WTC11 (cell line): Measurements from ENCODE around the gene SRRM2. TPM values are rescaled to one million over a fixed set of nuclear protein-coding genes. Genes with fewer than 3 reads are reported as not detected.

Experiments used
- ATAC-seq: fragments of 200-7000 bp; cut with Tn5 transposase; 2 replicates; pipeline ENCODE4 v1.10.0; 2021; ENCODE audit warnings: mild to moderate bottlenecking, moderate library complexity
- CTCF ChIA-PET: fragments of 300-600 bp; sonication (Branson Sonifier 250); formaldehyde crosslinking; loops from one replicate; lab custom pipeline; 2021; ENCODE audit warnings: antibody characterized with exemption; lab: Charles Lee
- POLR2A ChIA-PET: fragments of 350-600 bp; sonication (Branson Sonifier 250); formaldehyde crosslinking; loops from one replicate; lab custom pipeline; 2021; ENCODE audit warnings: antibody characterized with exemption; lab: Charles Lee
- DNase-seq: peaks from one replicate; pipeline ENCODE4 v3.0.0; 2021; ENCODE audit warnings: low spot score
- H3K27ac Mint-ChIP-seq: 2 replicates; pipeline ENCODE4 v1.8.0; 2021; ENCODE audit warnings: mixed read lengths
- H3K27me3 Mint-ChIP-seq: 2 replicates; pipeline ENCODE4 v1.8.0; 2021; ENCODE audit warnings: low read depth, mild to moderate bottlenecking, moderate library complexity, mixed read lengths
- H3K36me3 Mint-ChIP-seq: 2 replicates; pipeline ENCODE4 v1.8.0; 2021; ENCODE audit warnings: mixed read lengths
- H3K4me1 Mint-ChIP-seq: 2 replicates; pipeline ENCODE4 v1.8.0; 2022; ENCODE audit warnings: mixed read lengths
- H3K4me3 Mint-ChIP-seq: 2 replicates; pipeline ENCODE4 v1.8.0; 2021; ENCODE audit warnings: mild to moderate bottlenecking, moderate library complexity, mixed read lengths
- H3K9me3 Mint-ChIP-seq: 2 replicates; pipeline ENCODE4 v1.8.0; 2021; ENCODE audit warnings: mixed read lengths
- CBFB ChIP-seq: sonication (generic); formaldehyde crosslinking; IDR thresholded peaks from 2 replicates; pipeline ENCODE4 v1.8.1; 2022; ENCODE audit warnings: mild to moderate bottlenecking, low read depth, missing genetic modification reagents
- ELF4 ChIP-seq: sonication (generic); formaldehyde crosslinking; IDR thresholded peaks from 2 replicates; pipeline ENCODE4 v1.8.1; 2022; ENCODE audit warnings: low read depth, mild to moderate bottlenecking, moderate library complexity, missing genetic modification reagents
- EMX1 ChIP-seq: fragments of 250-450 bp; sonication (Bioruptor Pico); IDR thresholded peaks from 2 replicates; pipeline ENCODE4 v1.8.0; 2021; ENCODE audit warnings: mild to moderate bottlenecking
- FOXK1 ChIP-seq: sonication (generic); formaldehyde crosslinking; IDR thresholded peaks from 2 replicates; pipeline ENCODE4 v1.8.0; 2022; ENCODE audit warnings: mild to moderate bottlenecking, moderate library complexity, missing genetic modification reagents
- HMGA2 ChIP-seq: fragments of 250-450 bp; sonication (Bioruptor Pico); IDR thresholded peaks from 2 replicates; pipeline ENCODE4 v1.4.0; 2021; ENCODE audit warnings: mild to moderate bottlenecking, moderate library complexity
- JAZF1 ChIP-seq: fragments of 250-450 bp; sonication (Bioruptor Pico); IDR thresholded peaks from 2 replicates; pipeline ENCODE4 v1.9.0; 2021; ENCODE audit warnings: moderate library complexity, mild to moderate bottlenecking, inconsistent platforms
- JUN ChIP-seq: sonication (generic); formaldehyde crosslinking; IDR thresholded peaks from 2 replicates; pipeline ENCODE4 v1.8.0; 2023; ENCODE audit warnings: mild to moderate bottlenecking, missing genetic modification reagents
- OVOL2 ChIP-seq: fragments of 250-450 bp; sonication (Bioruptor Pico); IDR thresholded peaks from 2 replicates; pipeline ENCODE4 v1.9.0; 2021; ENCODE audit warnings: mild to moderate bottlenecking, borderline replicate concordance
- PRRX2 ChIP-seq: fragments of 250-450 bp; sonication (Bioruptor Pico); IDR thresholded peaks from 2 replicates; pipeline ENCODE4 v1.8.0; 2021; ENCODE audit warnings: mild to moderate bottlenecking
- SMAD3 ChIP-seq: sonication (generic); formaldehyde crosslinking; IDR thresholded peaks from 2 replicates; pipeline ENCODE4 v1.8.0; 2022; ENCODE audit warnings: missing genetic modification reagents, mild to moderate bottlenecking, borderline replicate concordance
- SP1 ChIP-seq: sonication (generic); formaldehyde crosslinking; conservative IDR thresholded peaks from 2 replicates; pipeline ENCODE4 v1.8.1; 2022; ENCODE audit warnings: missing genetic modification reagents
- ZNF416 ChIP-seq: fragments of 250-450 bp; sonication (Bioruptor Pico); IDR thresholded peaks from 2 replicates; pipeline ENCODE4 v1.9.0; 2021; ENCODE audit warnings: mild to moderate bottlenecking, inconsistent platforms
- ZNF671 ChIP-seq: fragments of 250-450 bp; sonication (Bioruptor Pico); IDR thresholded peaks from 2 replicates; pipeline ENCODE4 v1.8.0; 2021; ENCODE audit warnings: mild to moderate bottlenecking
- total RNA-seq: library from RNA; stranded (reverse); gene quantifications from 3 replicates; pipeline ENCODE4 v1.2.3, GENCODE V29; 2021
- TF ChIP-seq, protein P1 (sequence below): sonication (generic); formaldehyde crosslinking; IDR thresholded peaks from 2 replicates; pipeline ENCODE4 v1.8.0; 2023; ENCODE audit warnings: missing genetic modification reagents, mild to moderate bottlenecking, borderline replicate concordance
- TF ChIP-seq, protein P2 (sequence below): sonication (generic); formaldehyde crosslinking; IDR thresholded peaks from 2 replicates; pipeline ENCODE4 v1.8.0; 2023; ENCODE audit warnings: missing genetic modification reagents
- TF ChIP-seq, protein P3 (sequence below): fragments of 250-450 bp; sonication (Bioruptor Pico); IDR thresholded peaks from 2 replicates; pipeline ENCODE4 v2.1.2; 2022; ENCODE audit warnings: mild to moderate bottlenecking, moderate library complexity
- TF ChIP-seq, protein P4 (sequence below): fragments of 250-450 bp; sonication (Bioruptor Pico); conservative IDR thresholded peaks from 2 replicates; pipeline ENCODE4 v1.9.0; 2021; ENCODE audit warnings: mild to moderate bottlenecking
- TF ChIP-seq, protein P5 (sequence below): fragments of 250-450 bp; sonication (Bioruptor Pico); IDR thresholded peaks from 2 replicates; pipeline ENCODE4 v1.8.0; 2021; ENCODE audit warnings: mild to moderate bottlenecking

Gene SRRM2
- total RNA-seq, 1 experiment from 2014 or later, result 823 TPM

DNA sequence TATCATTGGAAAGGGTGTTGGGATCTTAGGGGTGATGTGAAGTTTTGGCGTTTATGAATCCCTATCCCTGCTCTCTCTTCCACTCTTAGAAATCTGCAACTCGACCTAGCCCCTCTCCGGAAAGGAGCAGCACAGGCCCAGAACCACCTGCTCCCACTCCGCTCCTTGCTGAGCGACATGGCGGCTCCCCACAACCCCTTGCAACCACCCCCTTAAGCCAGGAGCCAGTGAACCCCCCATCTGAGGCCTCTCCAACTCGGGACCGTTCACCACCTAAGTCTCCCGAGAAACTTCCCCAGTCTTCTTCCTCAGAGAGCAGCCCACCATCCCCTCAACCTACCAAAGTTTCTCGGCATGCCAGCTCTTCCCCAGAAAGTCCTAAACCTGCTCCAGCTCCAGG lies 9.0 kb downstream of the SRRM2 start:
- DNase-seq (no peak), ATAC-seq (no peak)
- Mint-ChIP-seq H3K4me1 (no peaks in the 10 kb centered on the region), H3K36me3 (peaks cover 100% of the 10 kb centered on the region), H3K27me3 (no peaks in the 10 kb centered on the region), H3K27ac (no peak overlapping the region), H3K9me3 (peaks cover 71% of the 10 kb centered on the region), H3K4me3 (no peak overlapping the region)
- TF ChIP-seq JUN (CRISPR knock-in tag), result no peak
- no peak for TF ChIP-seq OVOL2 (CRISPR knock-in tag)
- TF ChIP-seq CBFB (CRISPR knock-in tag), result no peak
- TF ChIP-seq, protein P1, sequence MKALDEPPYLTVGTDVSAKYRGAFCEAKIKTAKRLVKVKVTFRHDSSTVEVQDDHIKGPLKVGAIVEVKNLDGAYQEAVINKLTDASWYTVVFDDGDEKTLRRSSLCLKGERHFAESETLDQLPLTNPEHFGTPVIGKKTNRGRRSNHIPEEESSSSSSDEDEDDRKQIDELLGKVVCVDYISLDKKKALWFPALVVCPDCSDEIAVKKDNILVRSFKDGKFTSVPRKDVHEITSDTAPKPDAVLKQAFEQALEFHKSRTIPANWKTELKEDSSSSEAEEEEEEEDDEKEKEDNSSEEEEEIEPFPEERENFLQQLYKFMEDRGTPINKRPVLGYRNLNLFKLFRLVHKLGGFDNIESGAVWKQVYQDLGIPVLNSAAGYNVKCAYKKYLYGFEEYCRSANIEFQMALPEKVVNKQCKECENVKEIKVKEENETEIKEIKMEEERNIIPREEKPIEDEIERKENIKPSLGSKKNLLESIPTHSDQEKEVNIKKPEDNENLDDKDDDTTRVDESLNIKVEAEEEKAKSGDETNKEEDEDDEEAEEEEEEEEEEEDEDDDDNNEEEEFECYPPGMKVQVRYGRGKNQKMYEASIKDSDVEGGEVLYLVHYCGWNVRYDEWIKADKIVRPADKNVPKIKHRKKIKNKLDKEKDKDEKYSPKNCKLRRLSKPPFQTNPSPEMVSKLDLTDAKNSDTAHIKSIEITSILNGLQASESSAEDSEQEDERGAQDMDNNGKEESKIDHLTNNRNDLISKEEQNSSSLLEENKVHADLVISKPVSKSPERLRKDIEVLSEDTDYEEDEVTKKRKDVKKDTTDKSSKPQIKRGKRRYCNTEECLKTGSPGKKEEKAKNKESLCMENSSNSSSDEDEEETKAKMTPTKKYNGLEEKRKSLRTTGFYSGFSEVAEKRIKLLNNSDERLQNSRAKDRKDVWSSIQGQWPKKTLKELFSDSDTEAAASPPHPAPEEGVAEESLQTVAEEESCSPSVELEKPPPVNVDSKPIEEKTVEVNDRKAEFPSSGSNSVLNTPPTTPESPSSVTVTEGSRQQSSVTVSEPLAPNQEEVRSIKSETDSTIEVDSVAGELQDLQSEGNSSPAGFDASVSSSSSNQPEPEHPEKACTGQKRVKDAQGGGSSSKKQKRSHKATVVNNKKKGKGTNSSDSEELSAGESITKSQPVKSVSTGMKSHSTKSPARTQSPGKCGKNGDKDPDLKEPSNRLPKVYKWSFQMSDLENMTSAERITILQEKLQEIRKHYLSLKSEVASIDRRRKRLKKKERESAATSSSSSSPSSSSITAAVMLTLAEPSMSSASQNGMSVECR (CRISPR knock-in tag), result no peak
- no peak for TF ChIP-seq FOXK1 (CRISPR knock-in tag)
- TF ChIP-seq SMAD3 (CRISPR knock-in tag), result no peak
- TF ChIP-seq, protein P2, sequence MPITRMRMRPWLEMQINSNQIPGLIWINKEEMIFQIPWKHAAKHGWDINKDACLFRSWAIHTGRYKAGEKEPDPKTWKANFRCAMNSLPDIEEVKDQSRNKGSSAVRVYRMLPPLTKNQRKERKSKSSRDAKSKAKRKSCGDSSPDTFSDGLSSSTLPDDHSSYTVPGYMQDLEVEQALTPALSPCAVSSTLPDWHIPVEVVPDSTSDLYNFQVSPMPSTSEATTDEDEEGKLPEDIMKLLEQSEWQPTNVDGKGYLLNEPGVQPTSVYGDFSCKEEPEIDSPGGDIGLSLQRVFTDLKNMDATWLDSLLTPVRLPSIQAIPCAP (CRISPR knock-in tag), result no peak
- TF ChIP-seq, protein P3, sequence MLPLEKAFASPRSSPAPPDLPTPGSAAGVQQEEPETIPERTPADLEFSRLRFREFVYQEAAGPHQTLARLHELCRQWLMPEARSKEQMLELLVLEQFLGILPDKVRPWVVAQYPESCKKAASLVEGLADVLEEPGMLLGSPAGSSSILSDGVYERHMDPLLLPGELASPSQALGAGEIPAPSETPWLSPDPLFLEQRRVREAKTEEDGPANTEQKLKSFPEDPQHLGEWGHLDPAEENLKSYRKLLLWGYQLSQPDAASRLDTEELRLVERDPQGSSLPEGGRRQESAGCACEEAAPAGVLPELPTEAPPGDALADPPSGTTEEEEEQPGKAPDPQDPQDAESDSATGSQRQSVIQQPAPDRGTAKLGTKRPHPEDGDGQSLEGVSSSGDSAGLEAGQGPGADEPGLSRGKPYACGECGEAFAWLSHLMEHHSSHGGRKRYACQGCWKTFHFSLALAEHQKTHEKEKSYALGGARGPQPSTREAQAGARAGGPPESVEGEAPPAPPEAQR (CRISPR knock-in tag), result no peak
- no peak for TF ChIP-seq SP1 (CRISPR knock-in tag)
- TF ChIP-seq HMGA2, result no peak
- TF ChIP-seq ELF4 (CRISPR knock-in tag), result no peak
- ChIA-PET POLR2A (no interaction called here), CTCF (no interaction called here)

DNA sequence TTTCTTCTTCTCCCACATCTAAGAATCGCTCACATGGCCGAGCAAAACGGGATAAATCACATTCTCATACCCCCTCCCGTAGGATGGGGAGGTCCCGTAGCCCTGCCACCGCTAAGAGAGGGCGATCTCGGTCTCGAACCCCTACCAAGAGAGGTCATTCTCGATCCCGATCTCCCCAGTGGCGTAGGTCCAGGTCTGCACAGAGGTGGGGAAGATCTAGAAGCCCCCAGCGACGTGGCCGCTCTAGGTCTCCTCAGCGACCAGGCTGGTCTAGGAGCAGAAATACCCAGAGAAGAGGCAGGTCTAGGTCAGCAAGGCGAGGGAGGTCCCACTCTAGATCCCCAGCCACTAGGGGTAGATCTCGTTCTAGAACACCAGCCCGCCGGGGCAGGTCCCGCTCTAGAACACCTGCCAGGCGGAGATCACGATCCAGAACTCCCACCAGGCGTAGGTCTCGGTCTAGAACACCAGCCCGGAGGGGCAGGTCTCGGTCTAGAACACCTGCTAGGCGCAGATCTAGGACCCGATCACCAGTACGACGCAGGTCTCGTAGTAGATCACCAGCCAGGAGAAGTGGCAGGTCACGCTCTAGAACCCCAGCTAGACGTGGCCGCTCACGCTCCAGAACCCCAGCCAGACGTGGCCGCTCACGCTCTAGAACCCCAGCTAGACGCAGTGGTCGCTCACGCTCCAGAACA lies 9.6 kb downstream of the SRRM2 start:
- peaks cover 75% of the 10 kb centered on the region for H3K9me3 Mint-ChIP-seq
- CTCF ChIA-PET, result no interaction called here
- H3K27ac Mint-ChIP-seq, result no peak overlapping the region

More for the DNA sequence above, 9.6 kb downstream of the SRRM2 start:
- Mint-ChIP-seq H3K27me3 (no peaks in the 10 kb centered on the region), H3K4me3 (no peak overlapping the region), H3K36me3 (peaks cover 100% of the 10 kb centered on the region), H3K4me1 (no peaks in the 10 kb centered on the region)
- POLR2A ChIA-PET, result interaction anchor here (0.6 kb wide), 2 partner anchors 9 to 11 kb away, joined by 3 read pairs; no protein-coding TSS in a partner anchor
- TF ChIP-seq, protein P4, sequence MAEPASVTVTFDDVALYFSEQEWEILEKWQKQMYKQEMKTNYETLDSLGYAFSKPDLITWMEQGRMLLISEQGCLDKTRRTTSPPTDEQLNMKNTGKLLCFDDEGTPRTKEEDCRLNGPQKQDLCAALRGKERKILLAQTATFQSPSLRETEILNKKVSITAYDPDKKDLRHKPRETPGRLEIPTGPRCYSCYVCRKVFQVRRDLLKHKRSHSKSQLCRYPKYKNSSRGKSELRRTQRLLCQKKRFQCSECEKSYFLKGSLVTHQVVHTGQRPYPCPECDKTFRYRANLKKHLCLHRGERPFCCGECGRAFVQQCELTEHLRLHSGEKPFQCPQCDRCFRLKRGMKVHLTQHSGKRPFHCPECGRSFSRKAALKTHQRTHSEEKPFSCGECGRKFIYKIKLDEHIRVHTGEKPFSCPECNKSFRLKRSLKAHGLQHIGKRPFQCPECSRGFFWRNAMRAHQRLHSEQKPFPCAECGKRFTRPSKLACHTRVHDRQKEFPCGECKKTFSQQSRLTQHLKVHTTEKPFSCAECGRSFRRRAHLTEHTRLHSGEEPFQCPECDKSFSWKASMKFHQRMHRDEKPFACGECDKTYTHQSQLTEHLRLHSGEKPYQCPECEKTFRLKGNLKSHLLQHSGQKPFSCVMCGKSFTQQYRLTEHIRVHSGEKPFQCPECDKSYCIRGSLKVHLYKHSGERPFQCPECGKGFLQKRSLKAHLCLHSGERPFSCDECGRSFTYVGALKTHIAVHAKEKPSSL (CRISPR knock-in tag), result 0 out of 2 replicates have a peak, but pooled peaks have one; percentile 55
- TF ChIP-seq ZNF671 (CRISPR knock-in tag), result peak; percentile 71; the same call in 1 of the 2 replicates
- TF ChIP-seq, protein P5, sequence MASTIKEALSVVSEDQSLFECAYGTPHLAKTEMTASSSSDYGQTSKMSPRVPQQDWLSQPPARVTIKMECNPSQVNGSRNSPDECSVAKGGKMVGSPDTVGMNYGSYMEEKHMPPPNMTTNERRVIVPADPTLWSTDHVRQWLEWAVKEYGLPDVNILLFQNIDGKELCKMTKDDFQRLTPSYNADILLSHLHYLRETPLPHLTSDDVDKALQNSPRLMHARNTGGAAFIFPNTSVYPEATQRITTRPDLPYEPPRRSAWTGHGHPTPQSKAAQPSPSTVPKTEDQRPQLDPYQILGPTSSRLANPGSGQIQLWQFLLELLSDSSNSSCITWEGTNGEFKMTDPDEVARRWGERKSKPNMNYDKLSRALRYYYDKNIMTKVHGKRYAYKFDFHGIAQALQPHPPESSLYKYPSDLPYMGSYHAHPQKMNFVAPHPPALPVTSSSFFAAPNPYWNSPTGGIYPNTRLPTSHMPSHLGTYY, result no peak; the same call in 1 of the 2 replicates
- peak; percentile 34; the same call in 1 of the 2 replicates for TF ChIP-seq EMX1
- TF ChIP-seq PRRX2 (CRISPR knock-in tag), result 0 out of 2 replicates have a peak, but pooled peaks have one; percentile 18
- TF ChIP-seq JAZF1 (CRISPR knock-in tag), result no peak
- TF ChIP-seq ZNF416, result peak; percentile 23; the same call in 1 of the 2 replicates
- DNase-seq, result no peak
- no peak for ATAC-seq
